ENCODE measurements around the gene SUN1.
A peak's percentile ranks its signal among the peaks of the same experiment; 100 is the strongest.
"Not testable (repeated sequence)": the region's sequence is repeated elsewhere in the genome, so short reads cannot be mapped to it uniquely, and the experiment has no call there.

The SUN1 gene

GRCh38 chr7:854118-854775 is 22.0 kb downstream of the SUN1 start:
- FAIRE-seq (peak; percentile 66), DNase-seq (ENCODE audit: insufficient read length, low spot score) (no peak)

GRCh38 chr7:855686-856369 is 23.6 kb downstream of the SUN1 start:
- DNase-seq (ENCODE audit: insufficient read length, low spot score) (no peak), FAIRE-seq (peak; percentile 62)

GRCh38 chr7:856444-857095 is 24.3 kb downstream of the SUN1 start:
- no peak for FAIRE-seq

GRCh38 chr7:857661-858060 is 25.4 kb downstream of the SUN1 start:
- peak; percentile 90 for FAIRE-seq

More at GRCh38 chr7:856444-857095, 24.3 kb downstream of the SUN1 start:
- no peak for DNase-seq (ENCODE audit: insufficient read length, low spot score)

GRCh38 chr7:859359-860030 is 27.2 kb downstream of the SUN1 start:
- FAIRE-seq (no peak), DNase-seq (ENCODE audit: insufficient read length, low spot score) (no peak)

More at GRCh38 chr7:857661-858060, 25.4 kb downstream of the SUN1 start:
- DNase-seq (ENCODE audit: insufficient read length, low spot score), result no peak

GRCh38 chr7:860149-860548 is 27.9 kb downstream of the SUN1 start:
- FAIRE-seq (peak; percentile 40), DNase-seq (ENCODE audit: insufficient read length, low spot score) (no peak)

GRCh38 chr7:861222-861621 is 28.9 kb downstream of the SUN1 start:
- no peak for DNase-seq (ENCODE audit: insufficient read length, low spot score)
- FAIRE-seq, result no peak

- FAIRE-seq (peak; percentile 31), DNase-seq (ENCODE audit: insufficient read length, low spot score) (no peak)
These were observed 29.9 kb downstream of the SUN1 start for GRCh38 chr7:862157-862556.

- DNase-seq (ENCODE audit: insufficient read length, low spot score) (no peak), FAIRE-seq (no peak)
These were observed 30.8 kb downstream of the SUN1 start for GRCh38 chr7:863106-863505.

- FAIRE-seq (peak; percentile 76), DNase-seq (ENCODE audit: insufficient read length, low spot score) (no peak)
These were observed 33.6 kb downstream of the SUN1 start for GRCh38 chr7:865921-866320.

GRCh38 chr7:867001-867405 is 34.7 kb downstream of the SUN1 start:
- peak; percentile 63 for FAIRE-seq
- DNase-seq (ENCODE audit: insufficient read length, low spot score), result no peak

- FAIRE-seq, result no peak
- no peak for DNase-seq (ENCODE audit: insufficient read length, low spot score)
These were observed 35.3 kb downstream of the SUN1 start for GRCh38 chr7:867406-868188.

- FAIRE-seq (peak; percentile 81), DNase-seq (ENCODE audit: insufficient read length, low spot score) (no peak)
These were observed 35.9 kb downstream of the SUN1 start for GRCh38 chr7:868189-868486.

GRCh38 chr7:869348-869747 is 37.1 kb downstream of the SUN1 start:
- FAIRE-seq (no peak), DNase-seq (ENCODE audit: insufficient read length, low spot score) (no peak)

- FAIRE-seq (no peak), DNase-seq (ENCODE audit: insufficient read length, low spot score) (no peak)
These were observed 39.7 kb downstream of the SUN1 start for GRCh38 chr7:871900-872537.

GRCh38 chr7:872685-873084 is 40.4 kb downstream of the SUN1 start:
- not testable (repeated sequence) for DNase-seq (ENCODE audit: insufficient read length, low spot score); FAIRE-seq

GRCh38 chr7:873367-874002 is 41.2 kb downstream of the SUN1 start:
- FAIRE-seq (peak; percentile 52), DNase-seq (ENCODE audit: insufficient read length, low spot score) (peak; percentile 97)

- FAIRE-seq (no peak), DNase-seq (ENCODE audit: insufficient read length, low spot score) (no peak)
These were observed 41.9 kb downstream of the SUN1 start for GRCh38 chr7:874031-874749.

GRCh38 chr7:875051-875450 is 42.8 kb downstream of the SUN1 start:
- DNase-seq (ENCODE audit: insufficient read length, low spot score), result no peak
- no peak for FAIRE-seq
